ENCODE data around the gene SLC35E3.

Gene SLC35E3

GRCh38 chr12:68779280-68779679 is 33.3 kb downstream of the SLC35E3 start:
- no peaks in the 10 kb centered on the region for H3K27me3 ChIP-seq (ENCODE audit: insufficient read depth, low read depth, severe bottlenecking)
- H3K27ac ChIP-seq: no peak overlapping the region
- no peaks in the 10 kb centered on the region for H3K36me3 ChIP-seq
- no peak for DNase-seq
- TF ChIP-seq CTCF (IDR thresholded peaks at IDR 0.05; ENCODE audit: low read depth, low read length): no peak
- no peaks in the 10 kb centered on the region for H3K9me3 ChIP-seq (ENCODE audit: severe bottlenecking)
- no peak overlapping the region for H3K4me3 ChIP-seq (ENCODE audit: low read depth, low read length)

GRCh38 chr12:68780731-68781130 is 34.8 kb downstream of the SLC35E3 start:
- no peak for TF ChIP-seq CTCF (IDR thresholded peaks at IDR 0.05; ENCODE audit: low read depth, low read length)
- Histone ChIP-seq H3K27me3 (ENCODE audit: insufficient read depth, low read depth, severe bottlenecking) (no peaks in the 10 kb centered on the region), H3K27ac (no peak overlapping the region), H3K36me3 (no peaks in the 10 kb centered on the region), H3K4me3 (ENCODE audit: low read depth, low read length) (no peak overlapping the region), H3K9me3 (ENCODE audit: severe bottlenecking) (no peaks in the 10 kb centered on the region)
- no peak for DNase-seq

GRCh38 chr12:68781728-68782127 is 35.8 kb downstream of the SLC35E3 start:
- Histone ChIP-seq H3K27ac (no peak overlapping the region), H3K36me3 (no peaks in the 10 kb centered on the region), H3K9me3 (ENCODE audit: severe bottlenecking) (no peaks in the 10 kb centered on the region), H3K27me3 (ENCODE audit: insufficient read depth, low read depth, severe bottlenecking) (no peaks in the 10 kb centered on the region), H3K4me3 (ENCODE audit: low read depth, low read length) (no peak overlapping the region)
- TF ChIP-seq CTCF (IDR thresholded peaks at IDR 0.05; ENCODE audit: low read depth, low read length): no peak
- no peak for DNase-seq

- H3K9me3 ChIP-seq (ENCODE audit: severe bottlenecking): no peaks in the 10 kb centered on the region
- no peak for DNase-seq
- no peak overlapping the region for H3K4me3 ChIP-seq (ENCODE audit: low read depth, low read length)
- no peak for TF ChIP-seq CTCF (IDR thresholded peaks at IDR 0.05; ENCODE audit: low read depth, low read length)
- no peak overlapping the region for H3K27ac ChIP-seq
- no peaks in the 10 kb centered on the region for H3K36me3 ChIP-seq
- H3K27me3 ChIP-seq (ENCODE audit: insufficient read depth, low read depth, severe bottlenecking): no peaks in the 10 kb centered on the region
These were observed 38.0 kb downstream of the SLC35E3 start for GRCh38 chr12:68784015-68784414.

GRCh38 chr12:68785358-68785757 is 39.4 kb downstream of the SLC35E3 start:
- Histone ChIP-seq H3K27ac (no peak overlapping the region), H3K36me3 (no peaks in the 10 kb centered on the region), H3K27me3 (ENCODE audit: insufficient read depth, low read depth, severe bottlenecking) (no peaks in the 10 kb centered on the region), H3K4me3 (ENCODE audit: low read depth, low read length) (no peak overlapping the region), H3K9me3 (ENCODE audit: severe bottlenecking) (no peaks in the 10 kb centered on the region)
- no peak for DNase-seq
- no peak for TF ChIP-seq CTCF (IDR thresholded peaks at IDR 0.05; ENCODE audit: low read depth, low read length)

- Histone ChIP-seq H3K36me3 (no peaks in the 10 kb centered on the region), H3K4me3 (ENCODE audit: low read depth, low read length) (no peak overlapping the region), H3K27me3 (ENCODE audit: insufficient read depth, low read depth, severe bottlenecking) (no peaks in the 10 kb centered on the region), H3K27ac (no peak overlapping the region), H3K9me3 (ENCODE audit: severe bottlenecking) (no peaks in the 10 kb centered on the region)
- no peak for DNase-seq
- no peak for TF ChIP-seq CTCF (IDR thresholded peaks at IDR 0.05; ENCODE audit: low read depth, low read length)
These were observed 39.8 kb downstream of the SLC35E3 start for GRCh38 chr12:68785823-68786222.

Measured in WERI-Rb-1 (cell line).